Measurements from ENCODE around the gene EAF2.

DNA sequence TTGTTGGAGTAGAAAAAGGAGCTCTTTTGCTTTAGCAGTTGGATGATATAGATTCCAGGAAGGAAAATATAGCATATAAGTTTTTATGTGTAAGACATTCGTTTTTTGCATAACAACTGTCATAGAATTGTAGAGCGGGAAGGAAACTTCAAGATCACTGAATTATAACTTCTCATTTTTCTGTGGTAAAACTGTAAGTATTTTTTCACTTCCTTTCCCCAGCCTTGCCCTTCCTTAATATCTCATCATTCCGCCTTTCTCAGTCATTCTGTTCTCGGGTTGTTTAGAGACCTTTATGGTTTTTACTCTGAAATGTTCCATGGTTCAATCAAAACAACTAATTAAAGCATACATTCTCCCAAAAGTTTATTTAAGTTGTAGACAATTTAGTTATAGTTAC lies 1.1 kb downstream of the EAF2 start:
- TF ChIP-seq, protein P1, sequence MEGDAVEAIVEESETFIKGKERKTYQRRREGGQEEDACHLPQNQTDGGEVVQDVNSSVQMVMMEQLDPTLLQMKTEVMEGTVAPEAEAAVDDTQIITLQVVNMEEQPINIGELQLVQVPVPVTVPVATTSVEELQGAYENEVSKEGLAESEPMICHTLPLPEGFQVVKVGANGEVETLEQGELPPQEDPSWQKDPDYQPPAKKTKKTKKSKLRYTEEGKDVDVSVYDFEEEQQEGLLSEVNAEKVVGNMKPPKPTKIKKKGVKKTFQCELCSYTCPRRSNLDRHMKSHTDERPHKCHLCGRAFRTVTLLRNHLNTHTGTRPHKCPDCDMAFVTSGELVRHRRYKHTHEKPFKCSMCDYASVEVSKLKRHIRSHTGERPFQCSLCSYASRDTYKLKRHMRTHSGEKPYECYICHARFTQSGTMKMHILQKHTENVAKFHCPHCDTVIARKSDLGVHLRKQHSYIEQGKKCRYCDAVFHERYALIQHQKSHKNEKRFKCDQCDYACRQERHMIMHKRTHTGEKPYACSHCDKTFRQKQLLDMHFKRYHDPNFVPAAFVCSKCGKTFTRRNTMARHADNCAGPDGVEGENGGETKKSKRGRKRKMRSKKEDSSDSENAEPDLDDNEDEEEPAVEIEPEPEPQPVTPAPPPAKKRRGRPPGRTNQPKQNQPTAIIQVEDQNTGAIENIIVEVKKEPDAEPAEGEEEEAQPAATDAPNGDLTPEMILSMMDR (conservative IDR thresholded peaks at IDR 0.05 in 1 of 2, IDR thresholded peaks at IDR 0.05 in 1 of 2; ENCODE audit: extremely low read depth in 1 of 2, insufficient read depth in 1 of 2, low read depth in 1 of 2, low read length in 2 of 2): no peak
- TF ChIP-seq EZH2 (IDR thresholded peaks at IDR 0.05; ENCODE audit: borderline replicate concordance, low read length): no peak

All from mammary epithelial cell (primary cell).